IPS DF 4.7 (cell line): ENCODE measurements around the gene CBLN1.

Experiments
- DNase-seq: peaks from one replicate; pipeline ENCODE4 v3.0.0-alpha.2; 2013; ENCODE audit warnings: low spot score; ENCODE audit errors: extremely low read depth

CBLN1 gene

DNA sequence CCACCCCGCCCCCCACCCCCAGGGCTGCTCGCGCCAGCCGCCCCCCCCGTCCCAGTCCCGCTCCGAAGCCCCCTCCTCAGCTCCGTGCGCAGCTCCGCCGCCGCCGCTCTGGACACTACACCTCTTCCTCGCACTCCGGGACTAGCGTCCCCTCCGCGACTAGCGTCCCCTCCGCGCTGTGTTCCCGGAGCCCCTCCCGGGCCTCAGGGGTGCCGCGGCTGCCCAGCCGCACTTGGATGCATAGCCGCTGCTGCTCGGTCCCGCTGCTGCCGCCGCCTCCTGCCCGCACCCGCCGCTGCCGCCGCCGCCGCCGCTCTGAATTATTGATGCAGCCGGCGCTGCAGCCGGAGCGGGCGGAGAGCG, at the start of gene CBLN1:
CBLN1 (minus strand) TSS at position 359 of the 363 bp plus-strand sequence. CDS start 373 bp downstream, outside the sequence.
- DNase-seq: no peak

DNA sequence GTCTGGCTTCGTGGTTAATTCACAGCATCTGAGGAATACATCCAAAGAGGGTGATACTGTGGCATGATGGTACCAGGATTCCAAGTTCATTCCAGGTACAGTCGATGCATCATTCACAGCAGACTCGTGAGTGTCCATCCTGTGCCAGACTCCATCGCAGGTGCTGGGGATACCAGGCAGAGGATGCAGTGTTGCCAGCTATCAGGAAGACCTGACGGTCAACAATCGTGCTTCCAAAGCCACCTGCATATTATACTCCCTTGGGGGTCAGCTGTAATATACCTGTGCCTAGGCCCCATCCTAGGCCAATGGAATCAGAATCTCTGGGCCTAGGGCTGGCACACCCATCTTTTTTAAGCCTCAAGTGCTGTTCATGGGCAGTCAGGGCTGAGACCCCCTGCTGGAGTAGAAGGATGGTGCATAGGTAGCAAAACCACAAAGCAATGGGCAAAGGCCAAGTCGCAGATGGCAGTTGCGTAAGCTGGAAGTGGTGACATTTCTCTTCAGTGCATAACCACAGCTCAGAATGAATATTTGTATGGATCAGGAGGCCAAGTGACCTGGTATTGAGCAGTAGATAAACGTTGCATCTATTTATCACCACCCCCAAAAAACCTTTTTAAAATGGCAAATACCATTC, 49.0 kb upstream of the CBLN1 start:
- no peak for DNase-seq

DNA sequence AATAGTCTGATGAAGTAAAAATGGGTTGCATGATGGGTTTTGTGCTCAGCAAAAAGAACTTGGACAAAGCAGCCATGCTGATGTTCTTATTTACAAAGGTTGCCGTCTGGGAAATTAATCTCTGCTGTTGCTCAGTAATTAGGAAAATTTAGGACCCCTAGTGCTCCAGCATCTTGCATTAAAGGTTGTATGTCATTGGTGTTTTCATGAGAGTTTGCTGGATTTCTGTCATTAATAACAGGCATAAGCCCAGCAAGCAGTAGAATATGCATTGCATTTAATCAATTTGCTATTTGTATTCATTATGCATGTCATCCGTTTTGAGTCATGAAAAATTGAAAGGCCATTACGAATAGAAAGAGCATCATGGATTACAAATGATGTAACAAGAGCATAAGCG, 46.7 kb upstream of the CBLN1 start:
- DNase-seq: no peak

DNA sequence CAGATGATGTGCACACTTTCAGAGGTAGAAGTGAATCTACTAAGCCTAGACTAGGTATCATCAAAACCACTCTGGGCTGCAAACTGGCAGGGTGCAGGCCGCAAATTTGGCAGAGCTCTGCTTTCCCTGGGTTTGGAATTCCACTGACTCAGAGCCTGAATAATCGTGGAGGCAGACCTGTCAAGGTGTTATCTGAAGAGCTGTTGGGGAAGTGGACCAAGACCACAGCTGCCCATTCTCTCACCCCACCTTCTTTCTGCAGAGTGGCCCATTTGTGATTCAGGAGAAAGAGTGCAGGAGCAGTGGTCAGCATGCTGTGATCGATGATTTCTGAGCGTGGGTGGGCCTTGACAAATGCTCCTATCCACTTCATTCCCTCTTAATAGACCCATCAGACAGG, 45.8 kb upstream of the CBLN1 start:
- no peak for DNase-seq

DNA sequence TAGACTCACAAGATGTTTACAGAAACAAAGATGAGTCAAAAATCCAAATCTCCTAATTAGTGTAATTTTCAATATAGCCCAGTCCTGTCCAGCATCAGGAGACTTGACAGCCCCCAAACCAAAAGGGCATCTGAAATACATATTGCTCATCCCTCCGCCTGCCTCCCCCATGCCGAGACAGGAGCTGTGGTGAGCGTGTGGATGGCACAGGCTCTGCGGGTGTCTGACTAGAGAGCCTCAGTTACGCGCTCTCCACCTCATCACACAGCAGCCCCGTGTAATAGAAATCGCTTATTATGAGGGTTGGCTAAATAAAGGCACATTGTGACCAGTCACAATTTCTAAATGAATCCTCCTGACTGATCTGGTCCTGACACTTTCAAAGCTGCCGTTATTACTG, 43.1 kb upstream of the CBLN1 start:
- no peak for DNase-seq

DNA sequence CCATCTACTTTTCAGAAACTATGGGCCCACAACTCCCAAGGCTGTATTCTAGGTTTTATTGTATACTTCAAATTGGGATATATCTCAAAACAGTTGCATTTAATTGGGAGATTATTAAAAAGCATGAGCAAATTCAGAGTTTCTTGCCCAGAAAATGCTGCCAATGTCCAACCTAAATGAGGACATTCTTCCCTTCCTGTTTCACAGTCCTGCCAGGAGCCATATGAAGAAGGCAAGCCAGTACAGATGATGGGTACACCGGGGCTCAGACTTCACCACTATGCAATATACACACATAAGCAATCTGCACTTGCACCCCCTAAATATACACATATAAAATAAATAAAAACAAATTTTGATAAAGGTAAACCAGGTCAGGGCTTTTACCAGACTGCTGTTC, 34.0 kb upstream of the CBLN1 start:
- no peak for DNase-seq

DNA sequence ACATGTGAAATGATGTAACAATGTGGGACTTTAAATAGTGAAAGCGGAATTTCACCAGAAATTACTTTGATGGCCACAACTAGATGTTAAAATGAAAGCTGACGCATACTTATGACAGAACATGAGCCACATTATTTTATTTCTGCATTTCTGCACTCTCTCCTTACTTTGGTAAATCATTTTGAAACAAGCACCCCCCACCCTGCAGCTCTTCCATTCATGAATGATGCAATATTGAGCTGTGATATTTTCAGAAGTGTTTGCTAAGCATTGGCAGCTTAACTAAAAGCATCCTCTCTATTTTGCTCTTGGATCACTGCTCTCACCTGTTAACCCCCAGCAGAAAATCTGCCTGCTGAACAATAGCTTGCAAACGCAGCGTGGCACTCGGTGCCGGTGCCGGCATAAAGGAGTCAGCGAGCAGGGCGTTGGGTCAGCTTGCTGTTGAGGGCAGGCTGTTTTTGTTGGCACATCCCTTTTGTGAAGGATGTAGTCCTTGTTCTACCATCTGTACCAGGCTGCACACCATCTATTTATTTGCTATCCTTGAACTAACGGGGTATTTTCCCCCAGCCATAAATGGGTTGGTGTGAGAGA, 30.8 kb upstream of the CBLN1 start:
- no peak for DNase-seq

DNA sequence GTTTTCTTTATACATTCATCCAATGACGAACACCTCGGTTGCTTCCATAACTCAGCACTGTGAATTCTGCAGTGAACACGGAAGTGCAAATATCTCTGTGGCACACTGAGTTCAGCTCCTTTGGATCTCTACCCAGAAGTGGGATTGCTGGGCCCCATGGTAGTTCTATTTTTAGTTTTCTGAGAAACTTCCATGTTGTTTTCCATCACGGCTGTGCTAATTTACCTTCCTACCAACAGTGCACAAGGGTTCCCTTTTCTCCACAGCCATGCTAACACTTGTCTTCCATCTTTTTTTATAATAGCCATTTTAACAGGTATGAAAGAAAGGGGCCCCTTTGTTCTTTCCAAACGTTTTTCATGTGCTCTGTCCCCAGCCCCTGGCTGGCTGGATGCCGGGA, 30.2 kb upstream of the CBLN1 start:
- DNase-seq: no peak

DNA sequence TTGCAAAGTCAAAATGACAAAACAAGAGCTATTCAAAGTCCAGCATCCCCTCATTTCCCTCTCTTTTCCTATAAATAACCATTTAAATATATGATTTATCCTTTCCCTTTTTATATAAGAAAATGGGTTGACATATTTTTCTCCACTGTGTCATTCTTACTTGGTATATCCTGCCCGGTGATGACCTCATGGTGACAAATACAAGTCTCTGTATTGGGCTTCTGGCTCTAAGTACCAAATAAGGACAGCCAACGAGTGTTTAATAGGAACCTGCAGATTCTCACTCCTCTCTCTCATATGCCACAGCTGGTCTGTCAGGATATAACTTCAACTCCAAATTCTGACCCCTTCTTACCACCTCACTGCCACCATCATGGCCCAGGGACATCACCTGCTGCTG, 25.5 kb upstream of the CBLN1 start:
- DNase-seq: no peak

DNA sequence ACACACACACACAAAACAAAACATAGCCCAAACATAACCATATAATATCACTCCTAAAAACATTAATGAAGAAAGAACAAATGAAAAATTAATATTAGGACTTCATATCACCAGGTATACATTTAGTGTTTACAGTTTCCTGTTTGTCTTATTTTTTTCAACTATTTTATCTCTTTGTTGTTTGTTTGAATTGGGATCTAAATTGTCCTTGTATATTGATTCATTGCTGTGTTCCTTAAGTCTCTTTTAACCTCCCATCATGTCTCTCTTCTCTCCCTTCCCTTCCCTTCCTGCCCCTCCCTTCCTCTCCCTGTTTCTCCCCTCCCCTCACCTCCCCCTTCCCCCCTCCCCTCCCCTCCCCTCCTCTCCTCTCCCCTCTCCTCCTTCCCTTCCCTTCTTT, 23.8 kb upstream of the CBLN1 start:
- DNase-seq: no peak

DNA sequence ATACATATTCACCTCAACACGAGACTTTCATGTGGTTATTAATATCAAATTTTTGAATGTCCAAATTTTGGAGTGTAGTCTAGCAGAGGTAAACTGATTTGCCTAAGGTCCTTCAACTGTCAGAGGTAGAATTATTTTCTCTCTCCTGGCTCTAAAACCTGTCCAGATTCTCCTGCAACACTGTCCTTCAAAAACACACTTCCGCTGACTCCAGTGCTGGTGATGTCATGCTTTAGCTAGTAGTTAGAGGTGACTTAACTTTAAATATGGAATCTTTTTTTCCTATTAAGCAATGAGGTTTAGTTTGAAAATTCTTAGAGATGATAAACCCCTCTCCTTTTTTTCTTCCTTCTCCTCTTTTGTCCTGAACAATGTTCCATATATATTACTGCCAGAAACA, 10.8 kb upstream of the CBLN1 start:
- no peak for DNase-seq

DNA sequence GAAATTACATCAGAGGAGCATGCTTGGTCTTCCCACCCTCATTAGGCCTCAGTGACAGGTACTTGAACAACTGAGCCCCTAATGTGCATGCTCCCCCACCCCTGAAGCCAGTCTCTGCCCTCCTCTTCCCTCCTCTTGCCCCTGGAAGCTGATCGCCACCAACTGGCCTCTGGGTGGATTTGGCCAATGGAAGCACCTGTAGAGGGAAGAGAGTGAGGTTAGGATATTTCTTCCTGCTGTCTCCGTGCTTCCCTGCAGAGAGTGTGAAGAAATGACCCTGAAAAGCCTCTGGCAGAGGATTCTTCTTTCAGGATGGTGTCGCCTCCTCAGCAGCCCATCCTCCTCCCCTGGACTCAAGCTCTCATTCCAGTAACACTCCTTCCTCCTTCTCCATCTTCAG, 5.9 kb upstream of the CBLN1 start:
- DNase-seq: no peak

DNA sequence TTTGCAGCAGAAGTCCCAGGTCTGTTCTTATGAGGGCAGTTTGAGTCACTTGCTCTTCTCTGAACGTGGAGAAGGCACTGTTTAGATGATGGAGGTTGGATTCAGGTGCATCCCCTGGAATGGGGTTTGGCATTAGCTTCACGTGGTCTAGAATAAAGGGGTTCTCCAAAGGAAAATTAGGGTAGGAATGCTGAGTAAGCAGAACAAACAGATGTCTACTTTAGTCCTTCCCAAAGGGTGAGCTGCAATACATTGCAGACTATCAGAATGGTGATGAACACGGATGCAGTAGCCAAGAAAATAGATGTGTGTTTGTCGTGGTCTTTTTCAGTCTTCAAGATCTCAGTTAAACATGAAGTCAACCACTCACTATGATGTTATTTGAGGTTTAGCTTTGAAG, 3.3 kb upstream of the CBLN1 start:
- no peak for DNase-seq

DNA sequence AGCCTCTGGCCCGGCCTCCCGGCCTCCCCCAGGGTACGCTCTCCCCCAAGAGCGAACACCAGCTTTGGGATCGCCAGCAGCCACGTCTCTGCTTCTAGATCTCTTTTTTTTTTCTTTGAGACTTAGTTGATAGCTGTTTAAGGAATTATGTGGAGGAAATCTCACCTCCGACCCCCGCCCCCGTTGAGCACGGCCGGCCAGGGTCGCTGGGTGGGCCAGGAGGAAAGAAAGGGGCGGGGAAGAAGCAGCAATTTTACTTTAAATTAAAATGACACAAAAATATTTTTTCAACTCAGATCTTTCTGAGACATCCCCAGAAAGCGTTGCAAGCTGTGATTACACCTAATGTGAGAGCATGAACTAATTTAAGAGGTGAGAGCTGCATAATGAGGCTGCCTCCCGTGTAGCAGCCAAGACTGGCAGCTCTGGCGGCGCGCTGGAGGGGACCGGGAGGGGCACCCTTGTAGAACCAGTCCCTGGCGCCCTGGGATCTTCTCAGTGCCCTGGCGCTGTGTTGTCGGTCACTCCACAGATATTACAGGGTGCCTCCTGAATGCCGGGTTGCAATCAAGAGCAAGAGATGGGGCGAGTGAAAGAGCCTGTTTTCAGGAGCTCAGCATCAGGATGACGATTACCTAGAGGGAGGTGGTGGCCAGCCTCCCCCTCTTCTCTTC, 1.9 kb upstream of the CBLN1 start:
- DNase-seq: no peak

DNA sequence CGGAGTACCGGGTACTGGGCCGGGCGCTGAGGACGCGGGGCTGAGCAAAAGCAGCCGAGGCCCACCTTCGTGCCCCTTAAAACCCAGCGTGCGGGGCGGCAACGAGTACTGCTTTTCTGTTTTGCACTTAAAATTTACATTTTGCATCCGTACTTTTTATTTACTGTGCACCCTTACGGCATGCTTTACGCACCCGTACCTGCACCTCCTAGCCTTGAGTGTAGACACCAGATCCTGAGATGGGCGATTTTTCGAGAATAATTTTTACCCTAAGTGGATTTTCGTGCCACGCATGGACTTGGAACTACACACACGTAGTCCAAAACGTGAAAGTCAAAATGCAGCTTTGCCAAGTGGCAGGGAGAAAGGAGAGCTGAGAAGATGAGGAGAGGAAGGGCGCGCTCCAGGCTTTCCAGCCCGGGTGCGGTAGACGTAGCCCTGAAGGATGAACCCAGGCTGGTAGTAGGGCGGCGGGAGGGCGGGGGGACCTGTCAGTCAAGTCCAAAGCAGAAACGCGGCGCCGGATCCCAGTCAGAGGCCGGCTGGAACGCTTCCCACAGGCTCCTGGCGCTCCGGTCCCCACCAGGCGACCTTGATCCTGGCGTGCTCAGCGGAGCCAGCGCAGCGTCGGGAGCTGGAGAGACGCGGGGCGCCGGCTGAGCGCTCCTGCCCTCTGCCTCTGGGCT, 1.2 kb upstream of the CBLN1 start:
- DNase-seq: no peak

DNA sequence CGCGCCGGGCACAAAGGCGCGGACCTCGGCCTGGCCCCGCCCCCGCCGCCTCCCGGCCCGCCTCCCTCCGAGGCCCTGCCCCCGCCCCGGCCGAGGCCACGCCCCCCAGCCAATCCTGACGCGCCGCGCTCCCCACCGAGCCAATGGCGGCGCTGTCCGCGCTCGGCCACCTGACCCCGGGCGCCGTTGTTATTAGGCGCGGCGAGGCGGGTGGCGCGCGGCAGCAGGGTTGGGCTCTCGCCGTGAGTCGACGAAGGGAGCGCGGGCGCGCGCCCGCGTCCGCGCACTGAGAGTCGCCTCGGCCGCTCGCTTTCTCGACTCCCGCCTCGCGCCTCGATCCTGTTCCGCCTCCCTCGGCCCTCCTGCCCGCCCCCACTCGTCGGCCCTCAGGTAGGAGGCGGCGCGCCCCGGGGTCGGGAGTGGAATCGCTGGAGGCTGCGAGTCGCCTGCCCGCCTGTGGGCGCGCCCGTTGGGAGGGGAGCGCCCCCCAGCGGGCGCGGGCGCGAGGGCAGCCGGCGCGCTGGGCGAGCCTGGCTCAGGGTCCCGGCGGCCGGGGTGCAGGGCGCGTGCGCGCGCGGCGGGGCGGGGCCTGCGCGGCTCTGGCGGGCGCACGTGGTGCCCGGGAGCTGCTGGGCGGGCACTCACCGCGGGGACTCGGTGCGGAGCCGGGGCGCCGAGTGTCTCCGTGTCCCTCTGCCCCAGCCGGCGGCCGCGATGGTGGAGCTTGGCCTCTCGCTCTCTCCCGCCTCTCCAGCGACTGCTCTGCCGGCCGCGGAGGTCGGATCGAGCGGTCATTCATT, 405 bp upstream of the CBLN1 start:
- no peak for DNase-seq

DNA sequence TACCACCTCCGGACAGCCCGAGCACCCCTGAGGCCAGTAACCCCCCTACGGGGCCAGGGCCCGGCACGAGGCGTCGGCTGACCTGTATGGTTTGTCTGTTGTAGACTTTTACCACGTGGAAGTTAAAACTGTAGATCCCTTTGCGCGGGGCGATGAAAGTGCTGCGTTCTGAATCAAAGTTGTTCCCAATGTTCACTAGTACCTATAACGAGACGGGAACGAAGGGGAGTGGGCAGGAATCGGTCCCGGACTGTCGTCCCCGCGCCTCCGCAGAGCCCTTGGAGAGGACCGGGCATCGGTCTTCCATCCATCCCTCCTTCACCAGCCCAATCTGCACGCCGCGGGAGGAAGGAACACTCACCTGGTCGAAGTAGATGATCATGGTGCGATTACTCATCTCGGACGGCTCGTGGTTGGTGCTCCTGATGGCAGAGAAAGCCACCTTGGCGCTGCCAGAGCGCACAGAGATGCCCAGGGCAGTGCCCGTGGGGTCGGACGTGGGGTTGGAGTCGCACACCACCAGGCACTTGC, 732 bp downstream of the CBLN1 start:
- DNase-seq: no peak

DNA sequence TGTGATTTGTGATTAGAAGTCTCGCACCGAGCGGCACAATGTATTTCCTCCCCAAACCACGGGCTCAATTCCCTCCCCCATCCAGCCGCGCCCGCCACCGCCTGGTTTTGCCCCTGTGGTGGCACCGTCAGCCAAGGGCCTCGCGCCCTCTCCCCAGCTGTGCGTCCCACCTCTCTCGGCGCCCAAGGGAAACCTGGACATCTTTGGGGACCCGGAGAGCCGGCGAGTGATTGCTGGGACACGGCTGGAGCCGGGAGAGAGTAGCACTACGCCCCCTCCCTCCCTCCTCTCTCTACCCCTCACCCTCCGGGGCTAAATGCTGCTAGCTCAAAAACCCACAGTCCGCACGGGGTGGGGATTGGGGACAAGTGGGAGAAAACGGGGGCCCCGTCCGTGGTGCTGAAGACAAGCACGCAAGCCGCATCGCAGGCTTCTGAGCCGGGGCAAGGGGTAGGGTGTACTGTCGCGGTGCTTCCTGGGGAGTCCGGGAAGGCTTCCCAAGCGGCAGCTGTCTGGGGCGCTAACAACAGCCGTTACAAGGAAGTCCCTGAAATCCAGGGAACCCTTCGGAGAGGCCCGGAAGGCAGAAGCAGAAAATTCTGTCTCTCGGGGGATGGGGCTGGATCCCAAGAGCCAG, 1.4 kb downstream of the CBLN1 start:
- DNase-seq: no peak

DNA sequence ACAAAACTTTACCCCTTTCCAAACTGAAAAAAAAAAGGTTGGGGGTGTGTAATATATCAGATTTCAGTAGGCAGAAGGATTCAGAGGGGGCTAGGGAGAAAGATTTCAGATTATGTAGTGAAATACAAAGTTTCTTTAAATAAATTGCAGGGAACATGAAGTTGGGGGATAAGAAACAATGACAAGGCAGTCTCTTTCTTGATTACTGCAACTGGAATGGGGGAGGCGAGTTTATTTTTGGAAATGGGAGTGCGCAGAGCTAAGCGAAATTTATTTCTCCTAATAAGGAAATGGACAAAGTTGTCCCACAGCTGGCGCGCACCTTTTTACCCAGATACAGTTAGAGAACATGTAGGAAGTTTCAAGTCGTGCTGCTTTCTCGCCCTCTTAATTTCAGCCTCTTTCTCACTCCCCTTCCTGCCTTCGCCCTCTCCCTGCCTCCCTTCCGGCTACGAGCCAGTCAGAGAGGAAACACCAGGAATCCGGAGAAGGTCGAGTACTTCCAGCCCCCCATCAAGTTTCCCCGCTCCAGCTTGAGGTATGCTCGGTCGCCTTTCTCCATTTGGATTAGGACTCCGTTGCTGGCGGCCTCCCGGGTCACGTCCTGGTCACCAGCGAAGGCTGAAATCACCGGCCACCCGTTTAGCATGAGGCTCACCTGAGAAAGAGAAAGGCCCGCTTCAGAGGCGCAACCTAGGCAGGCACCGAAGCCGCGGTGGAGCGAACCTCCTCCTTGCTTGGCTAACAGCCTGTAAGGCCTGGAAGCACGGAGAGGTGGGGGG, 2.5 kb downstream of the CBLN1 start:
- DNase-seq: no peak

DNA sequence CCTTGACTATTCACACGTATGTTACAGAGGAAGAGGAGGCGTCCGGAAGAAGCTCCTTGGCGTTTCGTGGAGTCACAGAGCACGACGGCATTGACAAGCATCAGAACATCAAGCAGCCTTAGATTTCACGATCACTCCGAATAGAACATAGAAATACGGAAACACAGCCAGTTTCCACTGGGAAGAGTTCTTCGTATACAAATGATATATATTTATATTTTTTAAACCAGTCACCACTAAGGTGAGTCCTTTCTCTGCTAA, 3.1 kb downstream of the CBLN1 start:
- DNase-seq: no peak
